Activated CD8-positive, alpha-beta memory T cell treated with anti-CD3 and anti-CD28 coated beads, Interleukin-2, amount 50 U/mL, for 48 hours (primary cell): ENCODE data around the gene PCAT7.
"Not testable (repeated sequence)": the region's sequence is repeated elsewhere in the genome, so short reads cannot be mapped to it uniquely, and the experiment has no call there.

Experiments used
- DNase-seq: peaks from one replicate; pipeline ENCODE4 v3.0.0-alpha.2; 2020

Gene PCAT7

DNA sequence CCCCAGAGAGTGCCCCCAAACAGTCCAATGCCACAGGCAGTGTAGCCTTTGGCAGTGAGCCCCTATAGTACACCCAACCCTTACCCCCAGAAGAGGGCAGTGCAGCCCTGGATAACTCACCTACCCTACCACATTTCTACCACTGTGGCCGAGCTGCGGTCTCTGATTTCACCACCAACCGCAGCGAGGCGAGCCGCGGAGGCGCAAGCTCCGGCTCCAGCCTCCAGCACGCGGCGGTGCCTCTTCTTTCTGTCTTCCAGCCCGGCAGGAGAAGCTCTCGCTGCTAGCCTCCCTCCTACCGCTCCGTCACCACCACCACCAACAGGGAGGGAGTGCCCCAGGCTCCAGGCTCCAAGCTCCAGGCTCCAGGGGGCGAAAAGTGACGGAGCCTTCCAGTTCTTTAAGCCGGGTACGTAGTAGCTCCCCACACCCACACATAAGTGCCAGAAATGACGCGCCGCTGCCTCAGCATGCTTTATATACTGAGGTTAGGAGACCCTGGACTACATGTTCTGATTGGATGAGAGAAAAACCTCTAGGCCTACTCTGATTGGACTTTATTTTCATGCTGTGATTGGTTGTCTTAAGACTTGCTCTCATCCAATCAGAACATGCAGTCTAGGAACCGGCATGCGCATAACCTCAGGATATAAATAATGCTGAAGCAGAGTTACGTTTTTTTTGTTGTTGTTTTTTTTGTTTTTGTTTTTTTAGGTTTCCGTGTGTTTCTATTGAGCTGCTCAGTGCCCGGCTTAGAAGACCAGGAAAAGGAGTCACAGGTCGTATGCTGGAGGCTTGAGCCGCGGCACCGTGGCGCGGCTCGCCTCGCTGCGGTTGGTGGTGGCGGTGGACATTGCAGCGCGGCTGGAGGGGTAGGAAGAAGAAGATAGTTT, at the start of gene PCAT7:
PCAT7 (plus strand) TSS at position 645 of the 893 bp plus-strand sequence.
- peak; percentile 74 for DNase-seq

- not testable (repeated sequence) for DNase-seq
Observed at GRCh38 chr9:94506370-94506769, 48.5 kb upstream of the PCAT7 start.

DNA sequence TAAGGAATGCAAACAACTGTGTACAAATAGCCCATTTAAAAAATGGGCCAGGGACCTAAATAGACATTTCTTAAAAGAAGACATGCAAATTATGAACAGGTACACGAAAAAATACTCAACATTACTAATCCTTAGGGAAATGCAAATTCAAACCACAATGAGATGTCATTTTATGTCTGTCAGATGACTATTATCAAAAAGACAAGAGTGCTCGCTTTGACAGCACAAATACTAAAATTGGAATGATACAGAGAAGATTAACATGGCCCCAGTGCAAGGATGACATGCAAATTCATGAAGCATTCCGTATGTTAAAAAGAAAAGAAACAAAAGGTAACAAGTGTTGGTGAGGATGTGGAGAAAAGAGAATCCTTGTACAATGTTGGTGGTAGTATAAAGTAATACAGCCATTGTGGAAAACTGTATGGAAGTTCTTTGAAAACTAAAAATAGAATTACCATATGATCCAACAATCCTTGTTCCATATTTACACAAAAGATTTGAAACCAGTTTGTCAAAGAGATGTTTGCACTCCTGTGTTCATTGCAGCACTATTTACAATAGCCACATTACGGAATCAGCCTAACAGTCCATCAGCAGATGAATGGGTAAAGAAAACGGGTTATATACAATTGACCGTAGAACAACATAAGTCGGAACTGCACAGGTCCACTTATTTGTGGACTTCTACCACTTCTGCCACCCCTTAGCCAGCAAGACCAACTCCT, 47.2 kb upstream of the PCAT7 start:
- no peak for DNase-seq

DNA sequence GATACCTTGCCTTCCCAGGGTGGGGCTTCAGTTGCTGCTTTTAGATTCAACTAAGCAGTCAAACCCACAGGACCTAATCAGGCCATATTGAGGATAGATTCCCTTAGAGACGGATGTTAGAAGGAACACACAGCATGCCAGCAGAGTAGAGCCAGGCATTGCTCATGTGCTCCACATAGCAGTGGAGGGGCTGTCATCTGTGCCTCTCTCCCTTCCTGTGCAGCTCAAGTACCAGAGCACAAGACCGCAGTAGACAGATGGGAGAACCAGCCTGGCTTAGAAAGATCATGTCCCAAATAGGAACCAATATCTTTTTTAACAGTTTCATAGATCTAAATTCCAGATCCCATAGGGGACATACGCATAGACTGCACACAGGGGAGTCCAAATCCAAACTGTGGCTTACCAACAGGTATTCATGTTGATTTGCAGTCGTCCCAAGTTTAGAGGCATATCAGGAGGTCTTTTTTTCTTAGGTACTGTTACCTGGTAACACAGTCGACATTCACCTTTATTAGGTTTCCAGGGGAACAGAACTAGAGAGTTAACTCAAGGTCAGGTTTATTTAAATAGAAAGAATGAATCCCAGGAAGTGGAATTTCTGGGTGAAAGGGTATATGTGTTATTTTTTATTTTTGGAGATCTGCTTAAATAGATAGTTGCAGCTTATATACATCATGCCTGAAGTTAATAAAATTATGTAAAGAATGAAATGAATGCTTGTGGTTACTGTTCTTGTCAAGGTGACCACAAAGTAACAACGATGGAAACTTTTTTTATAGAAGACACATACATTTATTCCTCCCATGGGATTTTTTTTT, 43.5 kb upstream of the PCAT7 start:
- DNase-seq = no peak

DNA sequence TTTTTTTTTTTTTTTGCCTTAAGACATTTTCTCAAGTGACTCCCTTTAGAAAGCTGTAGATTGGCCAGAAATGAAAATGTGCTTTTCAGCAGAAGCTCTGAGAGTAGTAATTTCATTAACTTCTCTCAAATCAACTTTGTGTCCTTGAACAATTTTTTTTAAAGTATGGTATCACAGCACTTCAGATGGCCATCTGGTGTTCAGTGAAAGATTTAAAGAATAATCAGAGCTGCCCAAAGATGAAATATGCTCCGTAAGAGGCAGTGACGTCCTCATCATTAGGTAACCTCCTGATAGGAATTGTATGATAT, 43.0 kb upstream of the PCAT7 start:
- no peak for DNase-seq

DNA sequence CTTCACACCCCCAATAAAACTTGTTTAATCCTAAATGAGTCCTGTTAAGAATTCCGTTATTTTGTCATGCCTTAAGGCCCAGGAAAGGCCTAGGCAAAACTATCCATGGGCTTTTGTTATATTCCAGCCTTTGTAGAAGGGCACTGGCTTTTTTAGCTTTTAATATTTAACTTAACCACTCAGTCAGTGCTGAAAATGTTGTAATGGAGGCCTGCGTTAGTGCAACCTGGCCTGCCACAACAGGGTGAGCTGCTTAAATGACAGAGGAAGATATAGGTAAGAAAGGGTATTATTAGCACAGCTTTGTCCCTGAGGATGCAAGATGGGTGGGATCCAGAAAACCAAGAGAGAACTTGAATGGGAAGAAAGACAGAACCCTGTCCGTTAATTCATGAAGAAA, 40.2 kb upstream of the PCAT7 start:
- DNase-seq = no peak

- DNase-seq = no peak
Observed at GRCh38 chr9:94517254-94517653, 37.6 kb upstream of the PCAT7 start.

GRCh38 chr9:94525396-94526035, 29.4 kb upstream of the PCAT7 start:
- DNase-seq = no peak

DNA sequence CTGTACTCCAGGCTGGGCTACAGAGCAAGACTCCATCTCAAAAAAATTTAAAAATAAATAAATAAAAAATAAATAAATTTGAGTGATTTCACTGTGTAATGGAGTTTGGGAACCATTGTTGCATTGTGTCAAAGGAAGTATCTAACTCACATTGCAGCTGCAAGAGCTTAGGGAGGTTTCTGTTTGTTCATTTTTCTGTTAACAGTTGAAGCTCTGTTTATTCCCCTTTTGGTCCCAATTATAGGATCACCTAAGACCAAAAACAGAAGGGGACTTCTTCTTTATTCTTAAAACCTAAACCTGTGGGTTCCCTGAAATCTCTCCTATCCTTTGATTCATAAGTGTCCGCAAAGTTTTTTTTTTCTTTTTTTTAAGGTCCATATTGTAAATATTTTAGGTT, 28.6 kb upstream of the PCAT7 start:
- DNase-seq = no peak

DNA sequence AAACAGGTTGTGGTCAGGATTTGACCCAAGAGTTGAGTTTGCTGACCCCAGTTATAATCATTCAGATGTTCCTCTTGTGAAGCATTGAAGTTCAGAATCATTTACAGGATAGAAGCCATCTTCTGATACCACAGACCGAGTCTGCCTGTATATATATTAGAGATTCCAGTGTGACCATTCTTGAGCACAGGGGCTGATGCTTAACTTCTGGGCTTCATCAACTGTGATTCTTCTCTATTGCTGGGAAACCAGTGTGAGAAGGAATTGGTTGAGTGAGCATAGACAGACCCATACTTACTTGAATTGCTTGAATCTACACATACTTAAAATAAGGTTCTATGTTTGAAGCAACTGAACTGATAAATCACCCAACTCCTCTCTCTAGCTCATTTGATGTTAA, 27.9 kb upstream of the PCAT7 start:
- no peak for DNase-seq

DNA sequence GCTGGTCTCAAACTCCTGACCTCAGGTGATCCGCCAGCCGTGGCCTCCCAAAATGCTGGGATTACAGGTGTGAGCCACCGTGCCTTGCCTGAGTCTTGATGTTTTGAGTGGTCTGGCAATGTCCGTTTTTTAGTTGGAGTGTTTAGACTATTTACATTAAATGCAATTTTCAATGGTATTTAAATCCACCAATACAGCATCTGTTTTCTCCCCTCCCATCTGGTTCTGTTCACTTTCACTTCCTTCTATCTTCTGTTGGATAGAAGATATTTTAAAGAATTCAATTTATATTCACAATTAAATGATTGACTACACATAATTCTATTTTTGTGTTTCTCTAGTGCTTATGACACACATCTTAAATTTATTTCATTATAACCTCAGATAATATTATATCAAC, 26.0 kb upstream of the PCAT7 start:
- DNase-seq = no peak

- DNase-seq = no peak
Observed at GRCh38 chr9:94533155-94533554, 21.7 kb upstream of the PCAT7 start.

GRCh38 chr9:94533601-94534000, 21.3 kb upstream of the PCAT7 start:
- DNase-seq = no peak

GRCh38 chr9:94534901-94535300, 20.0 kb upstream of the PCAT7 start:
- no peak for DNase-seq

DNA sequence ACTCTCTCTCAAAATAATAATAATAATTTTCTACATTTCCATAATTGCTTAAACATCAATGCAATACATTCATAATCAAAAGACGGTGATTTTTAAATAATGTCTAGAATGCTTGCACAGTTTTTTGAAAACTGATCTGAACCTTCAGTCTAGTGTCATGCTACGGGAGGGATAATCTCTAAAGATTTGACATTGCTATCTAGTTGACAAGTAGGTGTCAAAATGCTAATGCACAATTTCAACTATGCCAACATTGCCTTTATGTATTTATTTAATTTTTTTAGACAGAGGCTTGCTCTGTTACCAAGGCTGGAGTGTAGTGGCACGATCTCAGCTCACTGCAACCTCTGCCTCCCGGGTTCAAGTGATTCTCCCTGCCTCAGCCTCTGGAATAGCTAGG, 16.0 kb upstream of the PCAT7 start:
- DNase-seq = no peak

DNA sequence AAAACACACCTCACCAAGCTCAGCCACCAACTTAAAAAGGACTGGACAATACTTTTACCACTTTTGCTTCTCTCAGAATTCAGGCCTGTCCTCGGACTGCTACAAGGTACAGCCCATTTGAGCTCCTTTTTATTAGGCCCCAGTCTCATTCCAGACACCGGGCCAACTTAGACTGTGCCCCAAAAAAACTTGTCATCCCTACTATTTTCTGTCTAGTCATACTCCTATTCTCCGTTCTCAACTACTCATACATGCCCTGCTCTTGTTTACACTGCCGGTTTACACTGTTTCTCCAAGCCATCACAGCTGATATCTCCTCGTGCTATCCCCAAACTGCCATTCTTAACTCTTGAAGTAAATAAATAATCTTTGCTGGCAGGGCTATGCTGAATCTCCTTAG, 10.5 kb upstream of the PCAT7 start:
- DNase-seq = not testable (repeated sequence)

- DNase-seq = no peak
Observed at GRCh38 chr9:94545940-94546339, 8.9 kb upstream of the PCAT7 start.

DNA sequence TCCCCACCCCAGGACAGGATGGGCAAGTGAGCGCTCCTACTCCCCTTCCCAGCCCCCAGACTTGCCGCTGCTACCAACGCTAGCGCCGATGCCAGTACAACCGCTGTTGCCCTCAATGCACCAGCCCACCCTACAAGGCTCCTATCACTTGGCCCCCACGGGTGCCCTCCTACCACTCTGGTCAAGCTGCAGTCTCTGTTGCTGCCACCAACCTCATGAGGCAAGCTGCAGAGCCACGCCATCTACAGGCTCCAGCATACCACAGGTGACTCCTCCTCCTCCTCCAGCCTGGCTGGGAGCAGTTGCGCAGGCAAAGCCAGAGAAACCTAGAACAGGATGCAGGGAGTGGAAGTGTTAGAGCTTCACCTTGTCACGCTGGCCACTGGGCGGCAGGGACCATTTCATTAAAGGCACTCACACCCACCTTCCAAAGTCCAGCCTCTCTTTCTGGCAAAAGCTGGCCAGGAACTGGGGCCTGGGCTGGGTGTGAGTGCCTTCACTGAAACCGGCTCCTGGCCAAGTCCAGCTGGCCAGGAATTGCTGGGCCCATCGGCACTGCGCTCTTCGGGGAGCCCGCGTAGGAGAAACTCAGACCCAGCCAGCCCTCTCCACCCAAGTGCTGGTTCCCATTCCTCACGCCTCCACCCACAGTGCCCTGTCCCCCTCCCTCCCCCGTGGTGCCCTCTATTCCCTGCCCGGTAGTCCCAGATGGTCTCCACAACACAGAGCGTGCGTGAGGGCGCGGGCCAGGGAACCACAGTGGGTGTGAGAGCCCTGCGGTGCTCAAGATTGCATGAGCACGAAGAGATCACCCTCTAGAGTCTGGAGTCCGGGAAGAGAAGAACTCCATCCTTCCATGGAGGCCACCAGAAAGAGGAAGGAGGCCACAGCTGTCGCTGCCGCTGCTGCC, 1.6 kb upstream of the PCAT7 start:
- no peak for DNase-seq

GRCh38 chr9:94554078-94554438, 825 bp upstream of the PCAT7 start:
- DNase-seq = no peak

GRCh38 chr9:94557376-94557775, 2.5 kb downstream of the PCAT7 start:
- DNase-seq = no peak

GRCh38 chr9:94560237-94560636, 5.4 kb downstream of the PCAT7 start:
- no peak for DNase-seq

DNA sequence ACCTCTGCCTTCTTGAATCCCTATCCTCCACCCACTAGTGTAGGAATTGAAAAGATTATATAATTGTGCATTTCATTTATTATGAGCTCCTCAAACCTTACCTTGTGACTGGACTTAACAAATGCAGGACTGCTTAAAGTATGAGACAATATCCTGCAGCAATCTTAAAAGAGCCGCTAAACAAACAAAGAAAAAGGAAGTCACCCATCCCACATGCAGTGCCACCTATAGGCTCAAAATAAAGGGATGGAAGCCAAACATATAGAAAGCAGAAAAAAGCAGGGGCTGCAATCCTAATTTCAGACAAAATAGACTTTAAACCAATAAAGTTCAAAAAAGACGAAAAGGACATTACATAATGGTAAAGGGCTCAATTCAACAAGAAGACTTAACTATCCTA, 8.7 kb downstream of the PCAT7 start:
- no peak for DNase-seq
